ENCODE data around the gene RPN1. TPM values are rescaled to one million over a fixed set of nuclear protein-coding genes. Genes with fewer than 3 reads are reported as not detected.

Gene RPN1
- total RNA-seq = 100 to 1,000 TPM; 190 to 192 TPM

GRCh38 chr3:128650096-128651050, at the start of gene RPN1:
Gene RPN1, minus strand, starts transcription at chr3:128650818. Its CDS starts 18 bp downstream, at chr3:128650800.
- Mint-ChIP-seq H3K27ac (peak within 1 kb of the TSS; percentile 88), H3K4me3 (peak within 1 kb of the TSS; percentile 85)

GRCh38 chr3:128698211-128699047, 47.8 kb upstream of the RPN1 start:
- Mint-ChIP-seq H3K4me1 (peaks cover 7% of the 10 kb centered on the region), H3K4me3 (peak overlapping the region; percentile 46), H3K27me3 (peaks cover 11% of the 10 kb centered on the region), H3K9me3 (no peaks in the 10 kb centered on the region), H3K27ac (no peak overlapping the region), H3K36me3 (ENCODE audit: low read depth) (no peaks in the 10 kb centered on the region)
- ChIA-PET CTCF (interaction anchor here (0.6 to 1.9 kb wide), 2 partner anchors 18 to 220 kb away, joined by 3 to 5 read pairs; no protein-coding TSS in a partner anchor), POLR2A (no interaction called here)
- DNase-seq = no peak

More at GRCh38 chr3:128650096-128651050, at the start of gene RPN1:
- CTCF ChIA-PET = interaction anchor here (0.6 to 3.4 kb wide), 8 partner anchors 9 to 366 kb away, joined by 3 to 21 read pairs (median 4); no protein-coding TSS in a partner anchor
- Mint-ChIP-seq H3K4me1 (peaks cover 47% of the 10 kb centered on the region), H3K9me3 (no peaks in the 10 kb centered on the region), H3K36me3 (ENCODE audit: low read depth) (peaks cover 20% of the 10 kb centered on the region), H3K27me3 (no peaks in the 10 kb centered on the region)
- peak; percentile 96 for DNase-seq
- POLR2A ChIA-PET = interaction anchor here (0.7 to 3.3 kb wide), 23 partner anchors 9 to 789 kb away, joined by 3 to 30 read pairs (median 6); partner anchors contain the start of genes ACAD9, RAB43 and RAB7A

- peaks cover 7% of the 10 kb centered on the region for H3K4me1 Mint-ChIP-seq
- H3K9me3 Mint-ChIP-seq = no peaks in the 10 kb centered on the region
- no peak for DNase-seq
- no peak overlapping the region for H3K27ac Mint-ChIP-seq
- CTCF ChIA-PET = interaction anchor here (0.6 to 1.4 kb wide), 2 partner anchors 98 to 348 kb away, joined by 3 to 4 read pairs; no protein-coding TSS in a partner anchor
- peaks cover 11% of the 10 kb centered on the region for H3K27me3 Mint-ChIP-seq
- no peak overlapping the region for H3K4me3 Mint-ChIP-seq
- POLR2A ChIA-PET = no interaction called here
- no peaks in the 10 kb centered on the region for H3K36me3 Mint-ChIP-seq (ENCODE audit: low read depth)
Observed at GRCh38 chr3:128697341-128697740, 46.7 kb upstream of the RPN1 start.

GRCh38 chr3:128693696-128694095, 43.1 kb upstream of the RPN1 start:
- POLR2A ChIA-PET = no interaction called here
- Mint-ChIP-seq H3K4me3 (no peak overlapping the region), H3K27ac (no peak overlapping the region)

GRCh38 chr3:128689060-128689459, 38.4 kb upstream of the RPN1 start:
- H3K27ac Mint-ChIP-seq = no peak overlapping the region
- ChIA-PET CTCF (interaction anchor here (5.3 kb wide), 1 partner anchor 8 kb away, joined by 27 read pairs; no protein-coding TSS in a partner anchor), POLR2A (interaction anchor here (1.0 to 1.8 kb wide), 4 partner anchors 8 to 99 kb away, joined by 3 to 4 read pairs (median 4); no protein-coding TSS in a partner anchor)
- H3K4me1 Mint-ChIP-seq = peaks cover 7% of the 10 kb centered on the region
- DNase-seq = no peak
- peaks cover 1% of the 10 kb centered on the region for H3K27me3 Mint-ChIP-seq
- H3K9me3 Mint-ChIP-seq = no peaks in the 10 kb centered on the region
- H3K36me3 Mint-ChIP-seq (ENCODE audit: low read depth) = no peaks in the 10 kb centered on the region
- no peak overlapping the region for H3K4me3 Mint-ChIP-seq

More at GRCh38 chr3:128693696-128694095, 43.1 kb upstream of the RPN1 start:
- CTCF ChIA-PET = interaction anchor here (0.7 to 5.3 kb wide), 2 partner anchors 10 to 13 kb away, joined by 4 to 27 read pairs; no protein-coding TSS in a partner anchor
- Mint-ChIP-seq H3K4me1 (peaks cover 5% of the 10 kb centered on the region), H3K27me3 (peaks cover 5% of the 10 kb centered on the region), H3K9me3 (no peaks in the 10 kb centered on the region), H3K36me3 (ENCODE audit: low read depth) (no peaks in the 10 kb centered on the region)
- no peak for DNase-seq

GRCh38 chr3:128686465-128686864, 35.8 kb upstream of the RPN1 start:
- H3K4me3 Mint-ChIP-seq = no peak overlapping the region
- no peaks in the 10 kb centered on the region for H3K27me3 Mint-ChIP-seq
- H3K4me1 Mint-ChIP-seq = peaks cover 21% of the 10 kb centered on the region
- CTCF ChIA-PET = interaction anchor here (1.6 kb wide), 1 partner anchor 108 kb away, joined by 4 read pairs; no protein-coding TSS in a partner anchor
- no peaks in the 10 kb centered on the region for H3K9me3 Mint-ChIP-seq
- POLR2A ChIA-PET = no interaction called here
- DNase-seq = no peak
- H3K27ac Mint-ChIP-seq = no peak overlapping the region
- no peaks in the 10 kb centered on the region for H3K36me3 Mint-ChIP-seq (ENCODE audit: low read depth)

GRCh38 chr3:128684986-128685726, 34.5 kb upstream of the RPN1 start:
- no peak for DNase-seq
- H3K4me3 Mint-ChIP-seq = no peak overlapping the region
- no peaks in the 10 kb centered on the region for H3K9me3 Mint-ChIP-seq
- ChIA-PET CTCF (interaction anchor here (1.0 to 1.6 kb wide), 2 partner anchors 110 kb away, joined by 3 to 4 read pairs; no protein-coding TSS in a partner anchor), POLR2A (no interaction called here)
- H3K36me3 Mint-ChIP-seq (ENCODE audit: low read depth) = no peaks in the 10 kb centered on the region
- H3K4me1 Mint-ChIP-seq = peaks cover 30% of the 10 kb centered on the region
- H3K27ac Mint-ChIP-seq = peak overlapping the region; percentile 38
- H3K27me3 Mint-ChIP-seq = no peaks in the 10 kb centered on the region

- Mint-ChIP-seq H3K9me3 (no peaks in the 10 kb centered on the region), H3K4me3 (no peak overlapping the region), H3K4me1 (peaks cover 35% of the 10 kb centered on the region), H3K27ac (peak overlapping the region; percentile 26), H3K27me3 (peaks cover 2% of the 10 kb centered on the region), H3K36me3 (ENCODE audit: low read depth) (no peaks in the 10 kb centered on the region)
- ChIA-PET POLR2A (no interaction called here), CTCF (interaction anchor here (0.9 to 7.7 kb wide), 3 partner anchors 66 to 112 kb away, joined by 3 to 187 read pairs (median 3); no protein-coding TSS in a partner anchor)
- DNase-seq = no peak
Observed at GRCh38 chr3:128683957-128684356, 33.3 kb upstream of the RPN1 start.

GRCh38 chr3:128681369-128681829, 30.8 kb upstream of the RPN1 start:
- H3K27ac Mint-ChIP-seq = peak overlapping the region; percentile 86
- DNase-seq = no peak
- peaks cover 35% of the 10 kb centered on the region for H3K4me1 Mint-ChIP-seq
- no peaks in the 10 kb centered on the region for H3K36me3 Mint-ChIP-seq (ENCODE audit: low read depth)
- H3K27me3 Mint-ChIP-seq = peaks cover 6% of the 10 kb centered on the region
- no peaks in the 10 kb centered on the region for H3K9me3 Mint-ChIP-seq
- peak overlapping the region; percentile 86 for H3K4me3 Mint-ChIP-seq
- POLR2A ChIA-PET = interaction anchor here (0.8 to 3.9 kb wide), 24 partner anchors 8 to 635 kb away, joined by 3 to 59 read pairs (median 8); partner anchors contain the start of genes ACAD9, RAB7A and RPN1
- CTCF ChIA-PET = interaction anchor here (0.6 to 7.7 kb wide), 45 partner anchors 10 to 694 kb away, joined by 3 to 187 read pairs (median 6); partner anchors contain the start of genes ACAD9, EEFSEC, RAB7A and RPN1

GRCh38 chr3:128680603-128681368, 30.2 kb upstream of the RPN1 start:
- H3K27ac Mint-ChIP-seq = peak overlapping the region; percentile 86
- peak; percentile 97 for DNase-seq
- no peaks in the 10 kb centered on the region for H3K36me3 Mint-ChIP-seq (ENCODE audit: low read depth)

GRCh38 chr3:128679338-128679737, 28.7 kb upstream of the RPN1 start:
- no peaks in the 10 kb centered on the region for H3K9me3 Mint-ChIP-seq
- peaks cover 11% of the 10 kb centered on the region for H3K27me3 Mint-ChIP-seq
- peaks cover 43% of the 10 kb centered on the region for H3K4me1 Mint-ChIP-seq
- ChIA-PET CTCF (interaction anchor here (1.1 to 7.7 kb wide), 10 partner anchors 10 to 240 kb away, joined by 3 to 187 read pairs (median 20); partner anchors contain the start of genes ACAD9 and RPN1), POLR2A (interaction anchor here (1.2 to 3.9 kb wide), 6 partner anchors 10 to 199 kb away, joined by 4 to 59 read pairs (median 30); partner anchors contain the start of genes ACAD9 and RPN1)
- H3K36me3 Mint-ChIP-seq (ENCODE audit: low read depth) = peaks cover 5% of the 10 kb centered on the region
- H3K4me3 Mint-ChIP-seq = peak overlapping the region; percentile 86
- DNase-seq = no peak
- no peak overlapping the region for H3K27ac Mint-ChIP-seq

More at GRCh38 chr3:128680603-128681368, 30.2 kb upstream of the RPN1 start:
- POLR2A ChIA-PET = interaction anchor here (0.6 to 3.9 kb wide), 36 partner anchors 8 to 635 kb away, joined by 3 to 59 read pairs (median 4); partner anchors contain the start of genes ACAD9, RAB7A, RPN1 and RUVBL1
- CTCF ChIA-PET = interaction anchor here (0.6 to 7.7 kb wide), 63 partner anchors 10 to 695 kb away, joined by 3 to 187 read pairs (median 5); partner anchors contain the start of genes ACAD9, CNBP, EEFSEC and RAB7A
- H3K9me3 Mint-ChIP-seq = no peaks in the 10 kb centered on the region
- H3K4me1 Mint-ChIP-seq = peaks cover 38% of the 10 kb centered on the region
- peaks cover 6% of the 10 kb centered on the region for H3K27me3 Mint-ChIP-seq
- peak overlapping the region; percentile 86 for H3K4me3 Mint-ChIP-seq

Measured in activated CD4-positive, alpha-beta memory T cell treated with anti-CD3 and anti-CD28 coated beads, Interleukin-2, amount 10 ng/mL, durations not matched to agents 7 days and 5 days (primary cell).